DOHH2 (cell line): Measurements from ENCODE around the gene RCN1.

Experiments
- H3F3A ChIP-seq: fragments of 200-600 bp; sonication (generic), shearing (Covaris generic); 2 replicates; pipeline ENCODE4 v1.6.0; 2016; ENCODE audit warnings: antibody characterized with exemption, mild to moderate bottlenecking; ENCODE audit not compliant: control insufficient read depth, insufficient read depth
- H3K27ac ChIP-seq: fragments of 200-600 bp; sonication (generic); 2 replicates; pipeline ENCODE4 v1.5.1; 2014; ENCODE audit warnings: low read depth, mild to moderate bottlenecking, low read length, moderate library complexity
- H3K27me3 ChIP-seq: fragments of 200-600 bp; sonication (generic); 2 replicates; pipeline ENCODE4 v1.6.1; 2014; ENCODE audit warnings: mild to moderate bottlenecking, low read length, mixed read lengths; ENCODE audit not compliant: control insufficient read depth
- H3K36me3 ChIP-seq: fragments of 200-600 bp; sonication (generic); 2 replicates; pipeline ENCODE4 v1.6.1; 2014; ENCODE audit warnings: mild to moderate bottlenecking, low read length, moderate library complexity, mixed read lengths; ENCODE audit not compliant: control insufficient read depth
- H3K4me1 ChIP-seq: fragments of 200-600 bp; sonication (generic); 2 replicates; pipeline ENCODE4 v1.6.1; 2014; ENCODE audit warnings: mild to moderate bottlenecking, low read length, mixed read lengths; ENCODE audit not compliant: control insufficient read depth
- H3K4me2 ChIP-seq: fragments of 200-600 bp; sonication (generic); 2 replicates; pipeline ENCODE4 v1.6.0; 2014; ENCODE audit warnings: mild to moderate bottlenecking, low read length, moderate library complexity
- H3K4me3 ChIP-seq: fragments of 200-600 bp; sonication (generic); 2 replicates; pipeline ENCODE4 v1.5.1; 2014; ENCODE audit warnings: mild to moderate bottlenecking, low read length, mixed read lengths
- H3K79me2 ChIP-seq: fragments of 200-600 bp; sonication (generic); 2 replicates; pipeline ENCODE4 v1.6.1; 2014; ENCODE audit warnings: mild to moderate bottlenecking, low read length, mixed read lengths; ENCODE audit not compliant: control insufficient read depth
- H3K9me2 ChIP-seq: fragments of 200-600 bp; sonication (generic); replicated peaks from 2 replicates; pipeline ENCODE4 v1.6.1; 2014; ENCODE audit warnings: mild to moderate bottlenecking, low read length, mixed read lengths; ENCODE audit not compliant: control insufficient read depth
- H3K9me3 ChIP-seq: fragments of 200-600 bp; sonication (generic); 2 replicates; pipeline ENCODE4 v1.6.1; 2014; ENCODE audit warnings: antibody characterized with exemption, low read length, mixed read lengths; ENCODE audit not compliant: control insufficient read depth, insufficient read depth
- H4K20me1 ChIP-seq: fragments of 200-600 bp; sonication (generic); 2 replicates; pipeline ENCODE4 v1.6.0; 2014; ENCODE audit warnings: low read depth, mild to moderate bottlenecking, antibody characterized with exemption, low read length, moderate library complexity; ENCODE audit not compliant: control insufficient read depth, insufficient read depth
- CTCF ChIP-seq: fragments of 200-600 bp; sonication (generic); IDR thresholded peaks from one replicate; pipeline ENCODE4 v1.5.1; 2014; ENCODE audit warnings: antibody characterized with exemption, mild to moderate bottlenecking, low read depth, low read length; ENCODE audit not compliant: poor library complexity, severe bottlenecking
- EZH2phosphoT487 ChIP-seq: fragments of 200-600 bp; sonication (generic); IDR thresholded peaks from 2 replicates; pipeline ENCODE4 v1.6.1; 2017; ENCODE audit warnings: borderline replicate concordance, mild to moderate bottlenecking, antibody characterized with exemption, low read length, moderate library complexity, mixed read lengths

The RCN1 gene

GRCh38 chr11:32082346-32082986, 8.4 kb upstream of the RCN1 start:
- Histone ChIP-seq H3F3A (no peaks in the 10 kb centered on the region), H3K4me3 (no peak overlapping the region), H3K27me3 (no peaks in the 10 kb centered on the region), H3K36me3 (no peaks in the 10 kb centered on the region), H3K9me3 (no peaks in the 10 kb centered on the region), H3K4me2 (no peak overlapping the region), H3K4me1 (no peaks in the 10 kb centered on the region), H3K27ac (no peak overlapping the region), H4K20me1 (no peaks in the 10 kb centered on the region), H3K79me2 (no peaks in the 10 kb centered on the region), H3K9me2 (no peaks in the 10 kb centered on the region)
- TF ChIP-seq EZH2phosphoT487 (no peak), CTCF (no peak)

GRCh38 chr11:32087597-32087996, 3.3 kb upstream of the RCN1 start:
- H3K27ac ChIP-seq = no peak overlapping the region
- H3F3A ChIP-seq = no peaks in the 10 kb centered on the region
- no peaks in the 10 kb centered on the region for H3K9me2 ChIP-seq
- no peak for TF ChIP-seq CTCF
- no peak for TF ChIP-seq EZH2phosphoT487
- no peaks in the 10 kb centered on the region for H3K4me1 ChIP-seq
- H3K4me2 ChIP-seq = no peak overlapping the region
- no peaks in the 10 kb centered on the region for H3K27me3 ChIP-seq
- H3K36me3 ChIP-seq = no peaks in the 10 kb centered on the region
- no peaks in the 10 kb centered on the region for H4K20me1 ChIP-seq
- no peak overlapping the region for H3K4me3 ChIP-seq
- H3K9me3 ChIP-seq = no peaks in the 10 kb centered on the region
- H3K79me2 ChIP-seq = no peaks in the 10 kb centered on the region

GRCh38 chr11:32088117-32088941, 2.5 kb upstream of the RCN1 start:
- Histone ChIP-seq H3F3A (no peaks in the 10 kb centered on the region), H3K27ac (no peak overlapping the region), H3K27me3 (no peaks in the 10 kb centered on the region), H4K20me1 (no peaks in the 10 kb centered on the region), H3K36me3 (no peaks in the 10 kb centered on the region), H3K4me1 (no peaks in the 10 kb centered on the region), H3K79me2 (no peaks in the 10 kb centered on the region), H3K9me3 (no peaks in the 10 kb centered on the region), H3K4me2 (no peak overlapping the region), H3K9me2 (no peaks in the 10 kb centered on the region), H3K4me3 (no peak overlapping the region)
- TF ChIP-seq CTCF = no peak
- TF ChIP-seq EZH2phosphoT487 = no peak
